GM23338 (cell line): ENCODE results near the gene RBM38. TPM values are rescaled to one million over a fixed set of nuclear protein-coding genes. Genes with fewer than 3 reads are reported as not detected.

Experiments
- ATAC-seq: fragments of 200-7000 bp; cut with Tn5 transposase; 3 replicates; pipeline ENCODE4 v1.9.1; 2020
- DNase-seq: peaks from one replicate; pipeline ENCODE4 v3.0.0-alpha.2; 2015; ENCODE audit warnings: low spot score
- H2AFZ ChIP-seq: fragments of 200-600 bp; sonication (generic); 2 replicates; pipeline ENCODE4 v1.8.0; 2016; ENCODE audit warnings: antibody characterized with exemption, mild to moderate bottlenecking, moderate library complexity
- H3F3A ChIP-seq: fragments of 200-600 bp; sonication (generic); replicated peaks from 2 replicates; pipeline ENCODE4 v1.8.0; 2017; ENCODE audit warnings: antibody characterized with exemption, mixed run types, low read depth
- H3K27ac ChIP-seq: fragments of 200-600 bp; sonication (generic); 2 replicates; pipeline ENCODE4 v1.6.1; 2016; ENCODE audit warnings: low read depth
- H3K27me3 ChIP-seq: fragments of 200-600 bp; sonication (generic); 2 replicates; pipeline ENCODE4 v1.8.0; 2016; ENCODE audit warnings: mild to moderate bottlenecking, mixed run types, moderate library complexity; ENCODE audit not compliant: insufficient read depth
- H3K36me3 ChIP-seq: fragments of 200-600 bp; sonication (generic); 2 replicates; pipeline ENCODE4 v1.8.0; 2016; ENCODE audit warnings: mild to moderate bottlenecking; ENCODE audit not compliant: insufficient read depth
- H3K4me1 ChIP-seq: fragments of 200-600 bp; sonication (generic); 2 replicates; pipeline ENCODE4 v1.8.0; 2016; ENCODE audit warnings: mild to moderate bottlenecking, moderate library complexity; ENCODE audit not compliant: insufficient read depth
- H3K4me2 ChIP-seq: fragments of 200-600 bp; sonication (generic); 2 replicates; pipeline ENCODE4 v1.7.1; 2017; ENCODE audit warnings: mixed run types
- H3K4me3 ChIP-seq: fragments of 200-600 bp; sonication (generic); 2 replicates; pipeline ENCODE4 v1.6.1; 2016; ENCODE audit warnings: mixed run types
- H3K79me2 ChIP-seq: fragments of 200-600 bp; sonication (generic); replicated peaks from 2 replicates; pipeline ENCODE4 v1.8.0; 2017; ENCODE audit warnings: mild to moderate bottlenecking; ENCODE audit not compliant: insufficient read depth
- H3K9me2 ChIP-seq: fragments of 200-600 bp; sonication (generic); 2 replicates; pipeline ENCODE4 v1.8.0; 2017; ENCODE audit not compliant: insufficient read depth
- H4K20me1 ChIP-seq: fragments of 200-600 bp; sonication (generic); replicated peaks from 2 replicates; pipeline ENCODE4 v1.8.0; 2017; ENCODE audit warnings: mild to moderate bottlenecking; ENCODE audit not compliant: insufficient read depth
- H3K27ac Mint-ChIP-seq: 2 replicates; pipeline ENCODE4 v1.8.0; 2020; ENCODE audit warnings: inconsistent platforms, mild to moderate bottlenecking, moderate library complexity, mixed read lengths
- H3K27me3 Mint-ChIP-seq: 3 replicates; pipeline ENCODE4 v1.8.0; 2022; ENCODE audit warnings: low read depth, mild to moderate bottlenecking, moderate library complexity, mixed read lengths, inconsistent platforms; ENCODE audit not compliant: insufficient read depth, poor library complexity
- H3K36me3 Mint-ChIP-seq: 3 replicates; pipeline ENCODE4 v1.8.0; 2021; ENCODE audit warnings: low read depth, mild to moderate bottlenecking, inconsistent platforms, moderate library complexity, mixed read lengths
- H3K4me1 Mint-ChIP-seq: 3 replicates; pipeline ENCODE4 v1.8.0; 2020; ENCODE audit warnings: mild to moderate bottlenecking, inconsistent platforms, mixed read lengths
- H3K4me3 Mint-ChIP-seq: 3 replicates; pipeline ENCODE4 v1.8.0; 2021; ENCODE audit warnings: moderate library complexity, mild to moderate bottlenecking, inconsistent platforms, mixed read lengths
- H3K9me3 Mint-ChIP-seq: 3 replicates; pipeline ENCODE4 v1.8.0; 2020; ENCODE audit warnings: moderate library complexity, mild to moderate bottlenecking, inconsistent platforms, mixed read lengths
- CREB1 ChIP-seq: fragments of 250-450 bp; sonication (Bioruptor Pico); IDR thresholded peaks from 2 replicates; pipeline ENCODE4 v1.5.0; 2020; ENCODE audit warnings: low read depth, mild to moderate bottlenecking, moderate library complexity
- EZH2 ChIP-seq: fragments of 200-600 bp; sonication (generic); IDR thresholded peaks from one replicate; pipeline ENCODE4 v1.8.0; 2017; ENCODE audit warnings: antibody characterized with exemption, mild to moderate bottlenecking, low read depth; ENCODE audit not compliant: unreplicated experiment
- EZH2phosphoT487 ChIP-seq: fragments of 200-600 bp; sonication (generic); IDR thresholded peaks from one replicate; pipeline ENCODE4 v1.8.1; 2018; ENCODE audit warnings: antibody characterized with exemption; ENCODE audit not compliant: unreplicated experiment
- NANOG ChIP-seq: IDR thresholded peaks from 2 replicates; pipeline ENCODE4 v1.6.1; 2016; ENCODE audit warnings: antibody characterized with exemption, borderline replicate concordance
- POLR2AphosphoS5 ChIP-seq: IDR thresholded peaks from 2 replicates; pipeline ENCODE4 v1.6.1; 2016; ENCODE audit warnings: antibody characterized with exemption, low read depth
- REST ChIP-seq: IDR thresholded peaks from one replicate; pipeline ENCODE4 v1.6.1; 2018; ENCODE audit warnings: antibody characterized with exemption; ENCODE audit not compliant: unreplicated experiment
- STAT1 ChIP-seq: IDR thresholded peaks from one replicate; pipeline ENCODE4 v1.6.1; 2016; ENCODE audit warnings: antibody characterized with exemption; ENCODE audit not compliant: unreplicated experiment
- ZNF114 ChIP-seq: fragments of 250-450 bp; sonication (Bioruptor Pico); IDR thresholded peaks from 2 replicates; pipeline ENCODE4 v1.5.0; 2020; ENCODE audit warnings: mild to moderate bottlenecking, moderate library complexity
- polyA plus RNA-seq: library from polyadenylated mRNA; unstranded; fragments of >200 nt; fragmentation: Nextera tagmentation; extraction: Ambion mirVana; gene quantifications from 2 replicates; pipeline ENCODE4 v1.2.1, GENCODE V29; 2016
- total RNA-seq: library from RNA; depleted of rRNA; stranded (reverse); fragments of >200 nt; shearing (Covaris generic); gene quantifications from 2 replicates; pipeline ENCODE4 v1.2.3, GENCODE V29; 2014
- TF ChIP-seq, protein P1 (sequence below): IDR thresholded peaks from 2 replicates; pipeline ENCODE4 v1.6.1; 2016; ENCODE audit warnings: antibody characterized with exemption
- TF ChIP-seq, protein P2 (sequence below): fragments of 250-450 bp; sonication (Bioruptor Pico); IDR thresholded peaks from 2 replicates; pipeline ENCODE4 v1.5.0; 2020; ENCODE audit warnings: mild to moderate bottlenecking, moderate library complexity
- TF ChIP-seq, protein P3 (sequence below), 2 experiments: fragments of 200-600 bp in 1 of 2; sonication (generic) in 1 of 2; conservative IDR thresholded peaks; 2 replicates each; pipeline versions ENCODE4 v1.5.1 to v1.6.1; 2016 to 2017; ENCODE audit warnings: antibody characterized with exemption in 2 of 2, low read depth in 2 of 2, mild to moderate bottlenecking in 2 of 2, moderate library complexity in 1 of 2

RBM38 gene
- total and polyA plus RNA-seq, 2 experiments from 2014 or later, result 22.9 to 80.5 TPM

DNA sequence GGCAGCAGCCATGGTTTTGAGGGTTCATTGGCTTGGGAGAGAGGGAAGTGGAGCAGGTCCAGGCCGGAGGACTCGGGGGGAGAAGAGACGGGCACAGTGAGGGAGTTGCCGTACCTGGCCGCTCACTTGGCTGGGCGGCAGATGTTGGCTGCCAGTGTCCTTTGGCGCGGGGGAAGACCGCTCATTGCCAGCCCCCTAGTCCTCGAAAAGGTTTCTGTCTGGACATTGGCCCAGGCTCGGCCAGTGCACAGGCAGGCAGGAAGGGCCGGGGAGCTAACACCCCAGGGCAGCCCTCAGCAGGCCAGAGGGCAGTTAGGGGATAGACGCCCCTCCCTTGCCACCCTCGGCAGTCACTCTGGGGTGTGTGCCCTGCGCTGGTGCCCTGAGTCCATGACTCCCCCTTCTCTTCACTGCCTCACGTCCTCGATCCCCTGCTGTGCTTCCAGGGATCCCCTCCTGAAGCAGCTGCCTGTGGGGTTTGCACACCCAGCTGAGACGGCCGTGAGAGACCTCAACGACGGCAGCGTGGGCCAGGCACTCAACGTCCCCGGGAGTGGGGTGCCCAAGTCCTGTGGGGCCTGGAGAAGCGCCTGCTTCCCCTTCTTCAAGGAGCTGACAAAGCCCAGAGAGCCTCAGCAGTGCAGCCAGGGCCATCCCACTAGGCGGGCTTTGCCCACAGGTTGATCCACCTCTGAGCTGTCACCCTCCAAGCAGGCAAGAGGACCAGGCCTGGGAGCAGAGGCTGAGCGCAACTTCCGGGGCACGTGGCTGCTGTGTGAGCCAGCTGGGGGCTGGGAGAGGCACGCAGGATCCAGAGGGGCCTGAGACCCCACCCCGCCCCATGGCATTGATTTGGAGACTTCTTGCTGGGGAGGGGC is 20.4 kb downstream of the RBM38 start:
- Mint-ChIP-seq H3K4me1 (no peaks in the 10 kb centered on the region), H3K36me3 (peaks cover 20% of the 10 kb centered on the region; the same call in 2 of the 3 replicates), H3K4me3 (no peak overlapping the region), H3K27me3 (peaks cover 8% of the 10 kb centered on the region), H3K27ac (no peak overlapping the region), H3K9me3 (no peaks in the 10 kb centered on the region)
- Histone ChIP-seq H3K27me3 (no peaks in the 10 kb centered on the region), H3K27ac (no peak overlapping the region), H4K20me1 (peaks cover 2% of the 10 kb centered on the region; the same call in 1 of the 2 replicates), H3K4me2 (no peak overlapping the region), H3K9me2 (no peaks in the 10 kb centered on the region), H3K4me3 (no peak overlapping the region), H3K4me1 (no peaks in the 10 kb centered on the region), H2AFZ (no peak overlapping the region), H3F3A (no peaks in the 10 kb centered on the region), H3K36me3 (peaks cover 10% of the 10 kb centered on the region; the same call in 1 of the 2 replicates), H3K79me2 (no peaks in the 10 kb centered on the region)
- TF ChIP-seq STAT1 (no peak), ZNF114 (CRISPR knock-in tag) (no peak), CREB1 (CRISPR knock-in tag) (no peak), EZH2 (no peak), REST (no peak), EZH2phosphoT487 (no peak), POLR2AphosphoS5 (no peak), NANOG (no peak)
- TF ChIP-seq, protein P1, sequence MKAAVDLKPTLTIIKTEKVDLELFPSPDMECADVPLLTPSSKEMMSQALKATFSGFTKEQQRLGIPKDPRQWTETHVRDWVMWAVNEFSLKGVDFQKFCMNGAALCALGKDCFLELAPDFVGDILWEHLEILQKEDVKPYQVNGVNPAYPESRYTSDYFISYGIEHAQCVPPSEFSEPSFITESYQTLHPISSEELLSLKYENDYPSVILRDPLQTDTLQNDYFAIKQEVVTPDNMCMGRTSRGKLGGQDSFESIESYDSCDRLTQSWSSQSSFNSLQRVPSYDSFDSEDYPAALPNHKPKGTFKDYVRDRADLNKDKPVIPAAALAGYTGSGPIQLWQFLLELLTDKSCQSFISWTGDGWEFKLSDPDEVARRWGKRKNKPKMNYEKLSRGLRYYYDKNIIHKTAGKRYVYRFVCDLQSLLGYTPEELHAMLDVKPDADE, result no peak
- TF ChIP-seq, protein P2, sequence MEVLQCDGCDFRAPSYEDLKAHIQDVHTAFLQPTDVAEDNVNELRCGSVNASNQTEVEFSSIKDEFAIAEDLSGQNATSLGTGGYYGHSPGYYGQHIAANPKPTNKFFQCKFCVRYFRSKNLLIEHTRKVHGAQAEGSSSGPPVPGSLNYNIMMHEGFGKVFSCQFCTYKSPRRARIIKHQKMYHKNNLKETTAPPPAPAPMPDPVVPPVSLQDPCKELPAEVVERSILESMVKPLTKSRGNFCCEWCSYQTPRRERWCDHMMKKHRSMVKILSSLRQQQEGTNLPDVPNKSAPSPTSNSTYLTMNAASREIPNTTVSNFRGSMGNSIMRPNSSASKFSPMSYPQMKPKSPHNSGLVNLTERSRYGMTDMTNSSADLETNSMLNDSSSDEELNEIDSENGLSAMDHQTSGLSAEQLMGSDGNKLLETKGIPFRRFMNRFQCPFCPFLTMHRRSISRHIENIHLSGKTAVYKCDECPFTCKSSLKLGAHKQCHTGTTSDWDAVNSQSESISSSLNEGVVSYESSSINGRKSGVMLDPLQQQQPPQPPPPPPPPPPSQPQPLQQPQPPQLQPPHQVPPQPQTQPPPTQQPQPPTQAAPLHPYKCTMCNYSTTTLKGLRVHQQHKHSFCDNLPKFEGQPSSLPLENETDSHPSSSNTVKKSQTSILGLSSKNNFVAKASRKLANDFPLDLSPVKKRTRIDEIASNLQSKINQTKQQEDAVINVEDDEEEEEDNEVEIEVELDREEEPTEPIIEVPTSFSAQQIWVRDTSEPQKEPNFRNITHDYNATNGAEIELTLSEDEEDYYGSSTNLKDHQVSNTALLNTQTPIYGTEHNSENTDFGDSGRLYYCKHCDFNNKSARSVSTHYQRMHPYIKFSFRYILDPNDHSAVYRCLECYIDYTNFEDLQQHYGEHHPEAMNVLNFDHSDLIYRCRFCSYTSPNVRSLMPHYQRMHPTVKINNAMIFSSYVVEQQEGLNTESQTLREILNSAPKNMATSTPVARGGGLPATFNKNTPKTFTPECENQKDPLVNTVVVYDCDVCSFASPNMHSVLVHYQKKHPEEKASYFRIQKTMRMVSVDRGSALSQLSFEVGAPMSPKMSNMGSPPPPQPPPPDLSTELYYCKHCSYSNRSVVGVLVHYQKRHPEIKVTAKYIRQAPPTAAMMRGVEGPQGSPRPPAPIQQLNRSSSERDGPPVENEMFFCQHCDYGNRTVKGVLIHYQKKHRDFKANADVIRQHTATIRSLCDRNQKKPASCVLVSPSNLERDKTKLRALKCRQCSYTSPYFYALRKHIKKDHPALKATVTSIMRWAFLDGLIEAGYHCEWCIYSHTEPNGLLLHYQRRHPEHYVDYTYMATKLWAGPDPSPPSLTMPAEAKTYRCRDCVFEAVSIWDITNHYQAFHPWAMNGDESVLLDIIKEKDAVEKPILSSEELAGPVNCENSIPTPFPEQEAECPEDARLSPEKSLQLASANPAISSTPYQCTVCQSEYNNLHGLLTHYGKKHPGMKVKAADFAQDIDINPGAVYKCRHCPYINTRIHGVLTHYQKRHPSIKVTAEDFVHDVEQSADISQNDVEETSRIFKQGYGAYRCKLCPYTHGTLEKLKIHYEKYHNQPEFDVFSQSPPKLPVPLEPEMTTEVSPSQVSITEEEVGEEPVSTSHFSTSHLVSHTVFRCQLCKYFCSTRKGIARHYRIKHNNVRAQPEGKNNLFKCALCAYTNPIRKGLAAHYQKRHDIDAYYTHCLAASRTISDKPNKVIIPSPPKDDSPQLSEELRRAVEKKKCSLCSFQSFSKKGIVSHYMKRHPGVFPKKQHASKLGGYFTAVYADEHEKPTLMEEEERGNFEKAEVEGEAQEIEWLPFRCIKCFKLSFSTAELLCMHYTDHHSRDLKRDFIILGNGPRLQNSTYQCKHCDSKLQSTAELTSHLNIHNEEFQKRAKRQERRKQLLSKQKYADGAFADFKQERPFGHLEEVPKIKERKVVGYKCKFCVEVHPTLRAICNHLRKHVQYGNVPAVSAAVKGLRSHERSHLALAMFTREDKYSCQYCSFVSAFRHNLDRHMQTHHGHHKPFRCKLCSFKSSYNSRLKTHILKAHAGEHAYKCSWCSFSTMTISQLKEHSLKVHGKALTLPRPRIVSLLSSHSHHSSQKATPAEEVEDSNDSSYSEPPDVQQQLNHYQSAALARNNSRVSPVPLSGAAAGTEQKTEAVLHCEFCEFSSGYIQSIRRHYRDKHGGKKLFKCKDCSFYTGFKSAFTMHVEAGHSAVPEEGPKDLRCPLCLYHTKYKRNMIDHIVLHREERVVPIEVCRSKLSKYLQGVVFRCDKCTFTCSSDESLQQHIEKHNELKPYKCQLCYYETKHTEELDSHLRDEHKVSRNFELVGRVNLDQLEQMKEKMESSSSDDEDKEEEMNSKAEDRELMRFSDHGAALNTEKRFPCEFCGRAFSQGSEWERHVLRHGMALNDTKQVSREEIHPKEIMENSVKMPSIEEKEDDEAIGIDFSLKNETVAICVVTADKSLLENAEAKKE (CRISPR knock-in tag), result no peak
- TF ChIP-seq, protein P3, sequence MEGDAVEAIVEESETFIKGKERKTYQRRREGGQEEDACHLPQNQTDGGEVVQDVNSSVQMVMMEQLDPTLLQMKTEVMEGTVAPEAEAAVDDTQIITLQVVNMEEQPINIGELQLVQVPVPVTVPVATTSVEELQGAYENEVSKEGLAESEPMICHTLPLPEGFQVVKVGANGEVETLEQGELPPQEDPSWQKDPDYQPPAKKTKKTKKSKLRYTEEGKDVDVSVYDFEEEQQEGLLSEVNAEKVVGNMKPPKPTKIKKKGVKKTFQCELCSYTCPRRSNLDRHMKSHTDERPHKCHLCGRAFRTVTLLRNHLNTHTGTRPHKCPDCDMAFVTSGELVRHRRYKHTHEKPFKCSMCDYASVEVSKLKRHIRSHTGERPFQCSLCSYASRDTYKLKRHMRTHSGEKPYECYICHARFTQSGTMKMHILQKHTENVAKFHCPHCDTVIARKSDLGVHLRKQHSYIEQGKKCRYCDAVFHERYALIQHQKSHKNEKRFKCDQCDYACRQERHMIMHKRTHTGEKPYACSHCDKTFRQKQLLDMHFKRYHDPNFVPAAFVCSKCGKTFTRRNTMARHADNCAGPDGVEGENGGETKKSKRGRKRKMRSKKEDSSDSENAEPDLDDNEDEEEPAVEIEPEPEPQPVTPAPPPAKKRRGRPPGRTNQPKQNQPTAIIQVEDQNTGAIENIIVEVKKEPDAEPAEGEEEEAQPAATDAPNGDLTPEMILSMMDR (conservative IDR thresholded peaks at IDR 0.05; ENCODE audit: low read depth in 2 of 2), result no peak
- no peak; the same call in 2 of the 3 replicates for ATAC-seq
- no peak for DNase-seq
